Ovary (tissue), 9 donors: Measurements from ENCODE around the gene RAF1. TPM values are rescaled to one million over a fixed set of nuclear protein-coding genes. Genes with fewer than 3 reads are reported as not detected.

Experiments used
- DNase-seq, 5 donors: peaks; one replicate each; pipeline ENCODE4 v3.0.0-alpha.2; 2019 to 2020
- H3K27ac ChIP-seq, 2 donors: fragments of 200-600 bp; one replicate each; pipeline versions ENCODE4 v1.5.1 to v1.8.0; 2019 to 2022
- H3K27me3 ChIP-seq: fragments of 200-600 bp; one replicate; pipeline ENCODE4 v1.8.0; 2022
- H3K36me3 ChIP-seq: fragments of 200-600 bp; sonication (generic); one replicate; pipeline ENCODE4 v1.5.1; 2019
- H3K4me1 ChIP-seq: one replicate; pipeline ENCODE4 v1.8.1; 2013; ENCODE audit warnings: mild to moderate bottlenecking, moderate library complexity; ENCODE audit not compliant: insufficient read depth
- H3K4me3 ChIP-seq: fragments of 200-600 bp; sonication (generic); one replicate; pipeline ENCODE4 v1.5.1; 2017
- H3K9me3 ChIP-seq, 2 donors: fragments of 200-600 bp in 1 of 2; sonication (generic) in 1 of 2; one replicate each; pipeline versions ENCODE4 v1.5.1 to v1.8.1; 2013 to 2019; ENCODE audit warnings: mild to moderate bottlenecking in 1 of 2, moderate library complexity in 1 of 2
- EP300 ChIP-seq: sonication (generic); formaldehyde crosslinking; IDR thresholded peaks from one replicate; pipeline ENCODE4 v1.6.1; 2017; ENCODE audit warnings: antibody characterized with exemption
- POLR2A ChIP-seq: fragments of 450-650 bp; IDR thresholded peaks from one replicate; pipeline ENCODE4 v1.6.1; 2017; ENCODE audit warnings: antibody characterized with exemption, mild to moderate bottlenecking, moderate library complexity
- whole genome bisulfite sequencing, 3 donors: extraction: QIAGEN DNeasy Blood & Tissue Kit in 1 of 3; methylation state at CpG; one replicate each; pipeline versions ENCODE4 v1.1.5 to v1.1.7; 2013 to 2017; 5-methylcytosine and 5-hydroxymethylcytosine counted together
- intact Hi-C, 4 donors: fragments of 100-400 bp; cut with DNase I; formaldehyde crosslinking; loops; one replicate each; pipeline versions ENCODE4 v1.11.0 to v1.15.1; 2022 to 2023
- polyA plus RNA-seq, 2 donors: library from polyadenylated mRNA; stranded (reverse); fragments of 200-250 nt in 1 of 2; fragments of 350-450 nt in 1 of 2; fragmentation: Illumina TruSeq in 1 of 2; extraction: RNeasy Lipid Tissue Mini Kit (QIAGEN cat#74804) in 1 of 2; gene quantifications; one replicate each; pipeline ENCODE4 v1.2.3, GENCODE V29; 2013 to 2014
- total RNA-seq, 7 donors: library from RNA; depleted of rRNA in 2 of 7; stranded (reverse); fragments of >200 nt in 2 of 7; fragmentation: NEBNext Ultra II Directional in 3 of 7; extraction: Animal tissue kit (Norgen Biotek cat#: 25700) in 3 of 7; gene quantifications; one replicate each; pipeline versions ENCODE4 v1.1.0 to v1.2.4, GENCODE V29; 2016 to 2023
- TF ChIP-seq, protein P1 (sequence below), 3 donors: fragments of 450-650 bp in 2 of 3; fragments of 200-600 bp in 1 of 3; IDR thresholded peaks; one replicate each; pipeline versions ENCODE4 v1.5.1 to v1.8.0; 2016 to 2022; ENCODE audit warnings: antibody characterized with exemption in 3 of 3, mild to moderate bottlenecking in 1 of 3
- donor health status: DM: no; HTN: no; CAD: no; lungs with moderate emphysema.
- donor health status: DM: no; HTN: no; CAD: no.
- donor health status: Bipolar disorder and iron deficiency.
- donor health status: DM: yes; HTN: yes; CAD: no.
- donor health status: DM: no; HTN: no; CAD: no.
- donor health status: DM: yes; HTN: yes; CAD: no.

The RAF1 gene
- total and polyA plus RNA-seq, 9 donors: 62.1 to 106 (median 78.8) TPM

DNA sequence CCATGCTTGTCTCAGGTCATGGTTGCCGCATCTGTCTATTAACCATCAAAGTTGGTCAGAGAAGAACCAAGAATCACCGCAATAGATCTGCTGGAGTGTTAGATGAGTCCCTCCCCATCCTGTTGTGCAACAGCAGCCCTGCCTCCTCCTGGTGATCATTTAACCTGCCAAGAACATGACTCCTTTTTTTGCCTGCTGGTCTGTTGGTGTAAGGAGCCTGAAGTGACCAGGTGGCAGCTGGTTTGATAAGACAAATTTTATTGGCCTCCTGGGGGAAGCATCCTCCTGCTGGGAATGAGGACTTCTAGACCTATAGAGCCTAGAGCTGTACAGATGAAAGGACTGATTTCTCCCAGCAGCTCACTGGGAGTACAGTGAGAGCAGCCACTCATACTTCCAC is 43.5 kb upstream of the RAF1 start:
- TF ChIP-seq, protein P1, sequence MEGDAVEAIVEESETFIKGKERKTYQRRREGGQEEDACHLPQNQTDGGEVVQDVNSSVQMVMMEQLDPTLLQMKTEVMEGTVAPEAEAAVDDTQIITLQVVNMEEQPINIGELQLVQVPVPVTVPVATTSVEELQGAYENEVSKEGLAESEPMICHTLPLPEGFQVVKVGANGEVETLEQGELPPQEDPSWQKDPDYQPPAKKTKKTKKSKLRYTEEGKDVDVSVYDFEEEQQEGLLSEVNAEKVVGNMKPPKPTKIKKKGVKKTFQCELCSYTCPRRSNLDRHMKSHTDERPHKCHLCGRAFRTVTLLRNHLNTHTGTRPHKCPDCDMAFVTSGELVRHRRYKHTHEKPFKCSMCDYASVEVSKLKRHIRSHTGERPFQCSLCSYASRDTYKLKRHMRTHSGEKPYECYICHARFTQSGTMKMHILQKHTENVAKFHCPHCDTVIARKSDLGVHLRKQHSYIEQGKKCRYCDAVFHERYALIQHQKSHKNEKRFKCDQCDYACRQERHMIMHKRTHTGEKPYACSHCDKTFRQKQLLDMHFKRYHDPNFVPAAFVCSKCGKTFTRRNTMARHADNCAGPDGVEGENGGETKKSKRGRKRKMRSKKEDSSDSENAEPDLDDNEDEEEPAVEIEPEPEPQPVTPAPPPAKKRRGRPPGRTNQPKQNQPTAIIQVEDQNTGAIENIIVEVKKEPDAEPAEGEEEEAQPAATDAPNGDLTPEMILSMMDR (IDR thresholded peaks at IDR 0.05): no peak
- no peak for TF ChIP-seq EP300
- TF ChIP-seq POLR2A: no peak
- Histone ChIP-seq H3K4me1 (no peaks in the 10 kb centered on the region), H3K27me3 (no peaks in the 10 kb centered on the region), H3K27ac (no peak overlapping the region), H3K9me3 (no peaks in the 10 kb centered on the region), H3K36me3 (no peaks in the 10 kb centered on the region), H3K4me3 (no peak overlapping the region)
- intact Hi-C loops: no loop called here
- 79 to 90% (median 89%) methylated on average over 2 of the region's 2 CpGs for WGBS, 3 donors
- no peak for DNase-seq

DNA sequence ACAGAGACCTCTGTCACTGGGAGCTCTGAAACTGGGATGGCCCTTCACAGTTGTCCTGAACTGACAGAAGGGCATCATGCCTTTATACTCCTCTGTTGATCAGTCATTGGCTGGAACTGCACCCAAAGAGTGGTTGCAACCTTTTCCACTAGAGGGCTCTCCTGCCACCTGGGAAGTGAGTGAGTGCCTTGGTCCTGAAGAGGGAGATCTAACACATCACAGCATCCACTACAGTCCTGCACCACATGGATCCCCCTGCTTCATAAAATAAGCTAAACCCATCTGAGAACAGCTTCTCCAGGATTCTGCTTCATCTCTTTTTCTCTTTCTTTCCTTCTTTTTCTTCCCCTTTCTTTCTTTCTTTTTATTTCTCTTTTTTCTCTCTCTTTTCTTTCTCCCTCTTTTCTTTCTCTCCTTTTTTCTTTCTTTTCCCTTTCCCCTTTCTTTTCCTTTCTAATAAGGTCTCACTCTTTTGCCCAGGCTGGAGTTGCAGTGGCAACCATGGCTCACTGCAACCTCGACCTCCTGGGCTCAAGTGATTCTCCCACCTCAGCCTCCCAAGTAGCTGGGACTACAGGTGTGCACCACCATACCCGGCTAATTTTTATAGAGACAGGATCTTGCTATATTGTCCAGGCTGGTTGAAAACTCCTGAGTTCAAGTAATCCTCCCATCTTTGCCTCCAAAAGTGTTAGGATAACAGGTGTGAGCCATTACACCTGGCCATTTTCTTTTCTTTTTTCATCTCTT is 42.8 kb upstream of the RAF1 start:
- Histone ChIP-seq H3K4me1 (no peaks in the 10 kb centered on the region), H3K27me3 (no peaks in the 10 kb centered on the region), H3K4me3 (no peak overlapping the region), H3K36me3 (no peaks in the 10 kb centered on the region), H3K9me3 (no peaks in the 10 kb centered on the region), H3K27ac (no peak overlapping the region)
- intact Hi-C loops: no loop called here
- DNase-seq: peak in 3 of 5 donors; percentile 16 to 48 (median 25)
- WGBS, 3 donors: 78 to 89% (median 88%) methylated on average over 2 of the region's 2 CpGs
- TF ChIP-seq POLR2A: no peak
- TF ChIP-seq EP300: no peak
- TF ChIP-seq, protein P1 (IDR thresholded peaks at IDR 0.05): peak in 1 of 3 donors; percentile 34

DNA sequence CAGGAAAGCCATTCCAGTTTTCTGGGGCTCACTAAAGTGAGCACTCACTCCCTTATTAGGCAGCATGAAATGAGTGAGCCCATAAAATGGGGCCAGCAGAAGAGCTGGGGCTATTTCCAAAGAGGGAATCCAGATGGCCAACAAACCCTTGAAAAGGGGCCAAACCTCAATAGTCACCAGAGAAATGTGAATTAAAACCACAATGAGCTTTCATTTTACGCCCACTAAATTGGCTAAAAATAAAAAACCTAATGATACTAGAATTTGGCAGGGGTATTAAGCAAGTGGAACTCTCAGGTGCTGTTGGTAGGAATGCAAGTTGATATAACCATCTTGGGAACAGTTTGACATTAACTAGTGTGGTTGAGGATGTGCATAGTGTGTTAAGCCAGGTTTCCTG is 42.1 kb upstream of the RAF1 start:
- H3K9me3 ChIP-seq: no peaks in the 10 kb centered on the region
- no peak overlapping the region for H3K4me3 ChIP-seq
- intact Hi-C loops: no loop called here
- 37 to 61% (median 41%) methylated on average over 1 of the region's 1 CpG for WGBS, 3 donors
- no peak for DNase-seq
- no peaks in the 10 kb centered on the region for H3K4me1 ChIP-seq
- H3K36me3 ChIP-seq: no peaks in the 10 kb centered on the region
- no peaks in the 10 kb centered on the region for H3K27me3 ChIP-seq
- TF ChIP-seq, protein P1 (IDR thresholded peaks at IDR 0.05): no peak
- no peak for TF ChIP-seq EP300
- no peak overlapping the region for H3K27ac ChIP-seq

DNA sequence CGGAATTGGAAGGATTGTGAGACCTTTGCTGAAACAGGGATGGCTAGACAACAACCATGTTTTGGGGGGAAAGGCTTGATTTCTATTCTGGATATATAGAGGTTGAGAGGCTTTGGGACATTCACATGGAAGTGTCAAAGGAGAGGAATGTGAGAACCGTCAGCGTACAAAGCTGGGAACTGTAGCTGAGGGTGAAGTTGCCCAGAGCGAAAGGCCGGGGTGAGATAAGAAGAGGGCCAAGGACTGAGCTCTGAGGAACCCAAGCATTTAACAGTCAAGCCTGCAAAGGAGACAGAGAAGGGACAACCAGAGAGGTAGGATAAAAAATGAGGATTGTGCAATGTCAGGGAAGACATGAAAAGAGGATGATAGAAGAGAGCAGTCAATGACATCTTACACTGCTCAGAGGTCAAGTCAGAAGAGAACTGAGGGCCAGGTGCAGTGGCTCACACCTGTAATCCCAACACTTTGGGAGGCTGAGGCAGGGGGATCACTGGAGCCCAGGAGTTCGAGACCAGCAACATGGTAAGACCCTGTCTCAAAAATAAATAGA is 41.5 kb upstream of the RAF1 start:
- Histone ChIP-seq H3K27me3 (no peaks in the 10 kb centered on the region), H3K9me3 (no peaks in the 10 kb centered on the region), H3K36me3 (no peaks in the 10 kb centered on the region), H3K4me1 (no peaks in the 10 kb centered on the region), H3K4me3 (no peak overlapping the region), H3K27ac (no peak overlapping the region)
- WGBS, 3 donors: 87 to 90% (median 88%) methylated on average over 6 of the region's 6 CpGs
- no peak for DNase-seq
- intact Hi-C loops: no loop called here
- TF ChIP-seq POLR2A: no peak
- no peak for TF ChIP-seq EP300
- TF ChIP-seq, protein P1 (IDR thresholded peaks at IDR 0.05): no peak
